ENCODE data around the gene NUDT14.

The NUDT14 gene

GRCh38 chr14:105152794-105153241 is 28.3 kb downstream of the NUDT14 start:
- Mint-ChIP-seq H3K27ac (no peak overlapping the region), H3K27me3 (no peaks in the 10 kb centered on the region), H3K4me3 (no peak overlapping the region), H3K4me1 (no peaks in the 10 kb centered on the region), H3K36me3 (no peaks in the 10 kb centered on the region), H3K9me3 (no peaks in the 10 kb centered on the region)

- no peaks in the 10 kb centered on the region for H3K9me3 Mint-ChIP-seq
- no peak overlapping the region for H3K27ac Mint-ChIP-seq
- no peak overlapping the region for H3K4me3 Mint-ChIP-seq
- no peaks in the 10 kb centered on the region for H3K4me1 Mint-ChIP-seq
- H3K36me3 Mint-ChIP-seq = no peaks in the 10 kb centered on the region
- no peaks in the 10 kb centered on the region for H3K27me3 Mint-ChIP-seq
Observed at GRCh38 chr14:105151838-105152793, 29.0 kb downstream of the NUDT14 start.

DNA sequence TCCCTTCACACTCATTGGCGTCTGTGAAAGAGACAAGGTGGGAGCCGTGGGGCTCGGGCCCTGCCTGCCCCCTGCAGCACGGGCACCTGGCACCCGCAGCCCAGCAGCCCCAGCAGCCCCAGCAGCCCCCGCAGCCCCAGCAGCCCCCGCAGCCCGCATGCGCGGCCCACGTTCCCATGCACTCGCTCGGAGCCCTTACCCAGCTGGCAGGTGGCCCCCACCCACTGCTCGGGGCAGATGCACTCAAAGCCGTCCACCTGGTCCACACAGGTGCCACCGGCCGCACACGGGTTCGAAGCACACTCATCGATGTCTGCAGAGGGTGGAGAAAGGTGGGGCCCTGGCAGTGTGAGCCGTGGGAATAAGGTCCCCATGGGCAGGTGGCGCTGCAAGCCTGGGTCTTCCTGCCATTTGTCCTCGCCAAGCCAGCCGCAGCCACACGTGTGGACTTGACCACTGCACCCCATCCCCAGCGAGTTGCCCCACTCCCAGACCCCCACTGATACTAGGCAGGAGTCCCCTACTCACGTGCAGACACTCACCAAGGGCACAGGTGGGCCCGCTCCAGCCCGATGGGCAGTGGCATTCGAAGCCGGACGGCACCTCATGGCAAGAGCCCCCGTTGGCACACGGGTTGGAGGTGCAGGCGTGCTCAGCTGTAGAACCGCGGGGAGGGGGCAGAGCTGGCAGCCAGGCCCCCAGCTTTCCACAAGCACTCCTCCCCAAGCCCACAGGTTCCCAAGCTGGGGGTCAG is 29.9 kb downstream of the NUDT14 start:
- Mint-ChIP-seq H3K36me3 (no peaks in the 10 kb centered on the region), H3K4me1 (no peaks in the 10 kb centered on the region), H3K27me3 (no peaks in the 10 kb centered on the region), H3K27ac (no peak overlapping the region), H3K4me3 (no peak overlapping the region), H3K9me3 (no peaks in the 10 kb centered on the region)

GRCh38 chr14:105150368-105151083 is 30.6 kb downstream of the NUDT14 start:
- no peak overlapping the region for H3K27ac Mint-ChIP-seq
- no peak overlapping the region for H3K4me3 Mint-ChIP-seq
- no peaks in the 10 kb centered on the region for H3K9me3 Mint-ChIP-seq
- no peaks in the 10 kb centered on the region for H3K4me1 Mint-ChIP-seq
- H3K36me3 Mint-ChIP-seq = no peaks in the 10 kb centered on the region
- no peaks in the 10 kb centered on the region for H3K27me3 Mint-ChIP-seq

GRCh38 chr14:105150026-105150367 is 31.1 kb downstream of the NUDT14 start:
- no peak overlapping the region for H3K4me3 Mint-ChIP-seq
- H3K27ac Mint-ChIP-seq = no peak overlapping the region
- H3K4me1 Mint-ChIP-seq = no peaks in the 10 kb centered on the region
- H3K27me3 Mint-ChIP-seq = no peaks in the 10 kb centered on the region
- no peaks in the 10 kb centered on the region for H3K36me3 Mint-ChIP-seq
- no peaks in the 10 kb centered on the region for H3K9me3 Mint-ChIP-seq

DNA sequence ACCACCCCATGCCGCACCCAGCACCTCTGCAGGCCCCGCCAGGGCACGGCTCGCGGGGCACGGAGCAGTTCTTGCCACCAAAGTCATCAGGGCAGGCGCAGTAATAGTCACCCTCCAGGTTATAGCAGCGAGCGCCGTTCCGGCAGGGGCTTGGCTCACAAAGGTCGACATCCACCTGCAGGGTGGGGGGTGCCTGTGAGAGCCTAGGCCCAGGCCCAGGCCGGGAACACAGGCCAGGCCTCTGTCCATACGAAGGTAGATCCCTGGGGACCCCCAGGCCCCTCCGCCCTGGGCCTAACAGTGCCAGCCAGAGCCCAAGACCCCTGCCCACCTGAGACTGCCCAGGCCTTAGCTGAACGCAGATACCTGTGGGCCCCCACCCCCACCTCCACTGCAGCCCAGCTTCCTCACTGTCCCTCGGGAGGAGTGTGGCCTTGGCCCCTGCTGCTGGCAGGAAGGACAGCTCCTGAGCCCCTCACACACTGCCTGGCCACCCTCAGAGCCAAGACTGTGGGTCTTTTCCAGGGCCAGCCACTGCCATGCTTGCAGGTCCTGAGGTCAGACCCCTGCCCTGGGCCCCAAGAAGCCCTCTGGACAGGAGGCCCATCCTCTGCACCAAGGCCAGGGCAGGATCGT is 31.8 kb downstream of the NUDT14 start:
- Mint-ChIP-seq H3K27me3 (no peaks in the 10 kb centered on the region), H3K36me3 (no peaks in the 10 kb centered on the region), H3K9me3 (no peaks in the 10 kb centered on the region), H3K4me1 (no peaks in the 10 kb centered on the region), H3K27ac (no peak overlapping the region), H3K4me3 (no peak overlapping the region)

DNA sequence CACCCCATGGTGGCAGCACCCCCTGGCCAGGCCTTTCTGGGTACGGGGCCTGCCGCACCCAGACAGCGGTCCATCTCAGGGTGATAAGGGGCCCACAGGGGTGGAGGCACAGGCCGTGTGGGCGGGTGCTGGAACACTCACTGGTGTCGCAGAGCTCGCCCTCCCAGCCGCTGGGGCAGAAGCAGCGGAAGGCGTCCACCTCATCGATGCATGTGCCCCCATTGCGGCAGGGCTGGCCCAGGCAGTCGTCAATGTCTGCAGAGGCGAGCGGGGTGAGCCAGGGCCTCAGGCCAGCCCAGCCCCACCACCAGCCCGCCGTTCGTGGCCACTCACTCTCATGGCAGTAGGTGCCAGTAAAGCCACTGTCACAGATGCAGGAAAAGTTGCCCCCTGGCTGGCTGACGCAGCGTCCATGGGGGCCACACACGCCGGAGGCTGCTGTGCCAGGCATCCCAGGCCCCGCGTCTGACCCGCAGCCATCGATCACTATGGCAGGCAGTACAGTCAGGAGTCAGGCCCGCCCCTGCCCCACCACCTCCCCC is 32.4 kb downstream of the NUDT14 start:
- Mint-ChIP-seq H3K27ac (no peak overlapping the region), H3K27me3 (no peaks in the 10 kb centered on the region), H3K4me3 (no peak overlapping the region), H3K9me3 (no peaks in the 10 kb centered on the region), H3K36me3 (no peaks in the 10 kb centered on the region), H3K4me1 (no peaks in the 10 kb centered on the region)

DNA sequence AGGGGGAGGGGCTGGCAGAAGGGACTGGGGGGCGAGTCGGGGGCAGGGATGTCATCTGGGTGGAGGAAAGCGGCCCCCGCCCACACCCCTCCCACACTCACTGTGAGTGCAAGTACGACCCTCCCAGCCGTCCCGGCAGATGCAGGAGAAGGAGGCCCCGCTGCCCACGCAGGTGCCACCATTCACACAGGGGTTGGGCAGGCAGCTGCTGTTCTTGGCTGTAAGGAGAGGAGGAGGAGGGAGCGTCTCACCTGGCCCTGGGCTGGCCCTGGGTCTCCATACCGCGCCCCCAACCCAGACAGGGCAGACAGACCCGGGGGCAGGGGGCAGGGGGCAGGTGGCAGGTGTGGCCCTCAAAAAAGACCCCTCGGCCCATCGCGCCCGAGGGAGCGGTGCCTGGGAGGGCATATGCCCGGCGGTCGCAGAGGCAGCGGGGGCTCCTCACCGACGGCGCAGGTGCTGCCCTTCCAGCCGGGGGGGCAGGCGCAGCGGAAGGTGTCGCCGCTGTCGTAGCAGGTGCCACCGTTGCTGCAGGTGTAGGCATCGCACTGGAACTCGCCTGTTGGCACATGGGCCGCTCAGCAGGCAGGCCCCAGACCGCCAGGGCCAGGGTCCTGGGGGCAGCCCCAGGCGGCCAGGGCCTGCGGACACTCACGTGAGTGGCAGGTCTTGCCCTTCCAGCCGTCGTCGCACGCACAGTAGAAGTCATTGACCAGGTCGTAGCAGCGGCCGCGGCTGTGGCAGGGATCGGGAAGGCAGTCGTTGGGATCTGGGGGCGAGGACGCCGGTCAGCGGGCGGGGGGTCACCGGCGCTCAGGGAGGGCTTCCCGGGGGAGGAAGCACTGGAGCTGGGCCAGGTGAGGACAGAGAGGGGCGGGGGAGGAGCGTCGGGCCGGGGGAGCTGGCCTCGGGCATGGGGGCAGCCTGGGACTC is 33.2 kb downstream of the NUDT14 start:
- Mint-ChIP-seq H3K9me3 (no peaks in the 10 kb centered on the region), H3K4me3 (no peak overlapping the region), H3K4me1 (no peaks in the 10 kb centered on the region), H3K36me3 (no peaks in the 10 kb centered on the region), H3K27ac (no peak overlapping the region), H3K27me3 (no peaks in the 10 kb centered on the region)

DNA sequence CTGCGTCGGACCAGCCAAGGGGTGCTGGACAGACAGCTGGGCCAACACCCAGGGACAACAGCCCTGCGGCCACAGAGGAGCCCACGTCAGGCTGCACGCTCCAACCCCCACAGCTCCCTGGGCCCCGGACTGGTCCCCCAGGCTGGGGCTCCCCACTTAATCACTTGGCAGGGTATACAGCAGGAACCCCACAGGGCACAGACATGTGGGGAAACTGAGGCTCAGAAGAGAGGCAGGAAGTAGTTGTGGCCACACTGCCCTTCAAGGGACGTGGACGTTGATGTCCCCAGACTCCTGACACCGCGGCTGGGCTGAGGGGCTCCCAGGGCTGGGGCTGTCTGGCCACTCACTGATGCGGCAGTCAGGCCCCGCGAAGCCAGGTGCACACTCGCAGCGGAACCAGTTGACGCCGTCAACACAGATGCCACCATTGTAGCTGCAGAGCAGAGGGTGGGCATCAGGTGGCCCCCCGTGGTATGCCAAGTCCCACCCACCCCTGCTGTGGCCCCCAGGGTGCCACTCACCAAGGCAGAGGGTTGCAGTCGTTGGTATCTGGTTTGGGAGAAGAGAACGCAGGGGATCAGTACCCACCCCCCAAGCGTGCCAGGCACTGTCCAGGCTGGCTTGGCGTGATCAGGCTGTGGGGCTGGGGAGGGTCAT is 34.0 kb downstream of the NUDT14 start:
- H3K27ac Mint-ChIP-seq = no peak overlapping the region
- H3K27me3 Mint-ChIP-seq = no peaks in the 10 kb centered on the region
- H3K9me3 Mint-ChIP-seq = no peaks in the 10 kb centered on the region
- no peaks in the 10 kb centered on the region for H3K36me3 Mint-ChIP-seq
- no peaks in the 10 kb centered on the region for H3K4me1 Mint-ChIP-seq
- no peak overlapping the region for H3K4me3 Mint-ChIP-seq

DNA sequence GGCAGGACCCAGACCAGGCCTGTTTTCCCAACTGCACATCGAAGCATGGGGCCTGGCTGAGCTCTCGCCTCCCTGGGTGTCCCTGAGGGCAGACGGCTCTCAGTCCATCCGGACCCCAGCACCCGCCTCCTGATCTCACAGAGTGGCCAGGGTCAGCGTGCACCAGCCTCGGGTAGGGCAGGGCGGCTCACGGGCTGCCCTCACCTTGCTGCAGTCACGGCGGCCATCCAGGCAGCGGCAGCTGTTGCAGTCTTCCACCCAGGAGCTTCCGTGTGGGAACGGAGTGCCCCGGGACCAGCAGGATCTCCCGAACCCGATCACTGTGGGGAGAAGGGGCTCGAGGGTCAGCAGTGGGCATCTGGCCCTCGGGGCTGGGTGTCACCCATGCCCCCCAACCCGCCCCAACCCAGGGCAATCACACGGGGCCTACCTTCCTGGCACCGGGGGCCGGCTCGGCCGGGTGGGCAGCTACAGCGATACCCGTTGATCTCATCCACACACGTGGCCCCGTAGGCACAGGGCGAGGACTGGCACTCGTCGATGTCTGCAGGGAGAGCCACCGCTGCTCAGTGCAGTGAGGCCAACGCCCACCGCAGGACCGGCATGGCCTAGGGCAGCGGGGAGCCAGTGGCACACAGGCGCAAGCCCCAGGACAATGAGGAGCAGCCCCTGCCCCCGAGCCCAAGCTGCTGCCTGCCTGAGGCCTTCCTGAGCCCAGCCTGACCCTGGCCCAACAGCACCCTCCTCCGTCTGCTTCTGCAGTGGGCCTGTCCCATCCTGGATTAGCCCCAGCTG is 34.7 kb downstream of the NUDT14 start:
- no peaks in the 10 kb centered on the region for H3K27me3 Mint-ChIP-seq
- no peaks in the 10 kb centered on the region for H3K4me1 Mint-ChIP-seq
- no peak overlapping the region for H3K4me3 Mint-ChIP-seq
- no peak overlapping the region for H3K27ac Mint-ChIP-seq
- H3K9me3 Mint-ChIP-seq = no peaks in the 10 kb centered on the region
- H3K36me3 Mint-ChIP-seq = no peaks in the 10 kb centered on the region

GRCh38 chr14:105145381-105146180 is 35.5 kb downstream of the NUDT14 start:
- no peaks in the 10 kb centered on the region for H3K27me3 Mint-ChIP-seq
- no peak overlapping the region for H3K27ac Mint-ChIP-seq
- no peaks in the 10 kb centered on the region for H3K36me3 Mint-ChIP-seq
- no peaks in the 10 kb centered on the region for H3K4me1 Mint-ChIP-seq
- no peaks in the 10 kb centered on the region for H3K9me3 Mint-ChIP-seq
- H3K4me3 Mint-ChIP-seq = no peak overlapping the region

- H3K27ac Mint-ChIP-seq = no peak overlapping the region
- H3K9me3 Mint-ChIP-seq = no peaks in the 10 kb centered on the region
- H3K4me1 Mint-ChIP-seq = no peaks in the 10 kb centered on the region
- no peaks in the 10 kb centered on the region for H3K27me3 Mint-ChIP-seq
- no peak overlapping the region for H3K4me3 Mint-ChIP-seq
- H3K36me3 Mint-ChIP-seq = no peaks in the 10 kb centered on the region
Observed at GRCh38 chr14:105144666-105145380, 36.3 kb downstream of the NUDT14 start.

Measured in activated naive CD4-positive, alpha-beta T cell treated with anti-CD3 and anti-CD28 coated beads, Interleukin-2, amount 50 U/mL, for 24 hours (primary cell).